K562 (cell line): ENCODE measurements around the gene AGK. TPM values are rescaled to one million over a fixed set of nuclear protein-coding genes. Genes with fewer than 3 reads are reported as not detected.

ENCODE experiments used
- ATAC-seq: fragments of 200-7000 bp; cut with Tn5 transposase; 3 replicates; pipeline ENCODE4 v1.9.1; 2020; ENCODE audit warnings: moderate library complexity
- BruUV-seq: library from RNA; stranded (reverse); fragments of 400-500 nt; replicated peaks from 2 replicates; lab custom pipeline; 2021; lab: Mats Ljungman, UMichigan
- CTCF ChIA-PET: fragments of 300-600 bp; formaldehyde crosslinking; extraction: SDS; loops from one replicate; lab custom pipeline; 2021; ENCODE audit warnings: low intra/inter-chr PET ratio; lab: Yijun Ruan, JAX
- POLR2A ChIA-PET: fragments of 300-600, 350-650 bp; sonication (Branson Sonifier 250); formaldehyde crosslinking; extraction: SDS; loops from one replicate; lab custom pipeline; 2021; ENCODE audit warnings: antibody characterized with exemption, inconsistent platforms; lab: Yijun Ruan, JAX
- DNase-seq, 4 experiments: peaks; one replicate each; pipeline versions ENCODE4 v3.0.0 to v3.0.0-alpha.2; 2011 to 2018; ENCODE audit warnings: low spot score in 3 of 4, mixed read lengths in 3 of 4; ENCODE audit errors: extremely low read depth in 1 of 4
- FAIRE-seq: peaks from 2 replicates; lab custom pipeline; 2011; peaks lifted over from hg19 to GRCh38; lab: Jason Lieb, UNC
- H2AFZ ChIP-seq: 2 replicates; pipeline ENCODE4 v1.6.0; 2011; ENCODE audit warnings: low read depth, low read length, control low read depth, inconsistent platforms
- H3K27ac ChIP-seq: fragments of 200-600 bp; 3 replicates; pipeline ENCODE4 v1.8.0; 2011; ENCODE audit warnings: low read depth, mild to moderate bottlenecking, control low read depth, inconsistent platforms, low read length, moderate library complexity, mixed read lengths; ENCODE audit errors: extremely low read depth
- H3K27me3 ChIP-seq, 2 experiments: fragments of 300-600 bp in 1 of 2; 2 replicates in 1 of 2; 3 replicates in 1 of 2; pipeline versions ENCODE4 v1.6.0 to v1.8.0; 2011; ENCODE audit warnings: inconsistent platforms in 2 of 2, low read length in 2 of 2, mild to moderate bottlenecking in 1 of 2, mixed read lengths in 1 of 2, moderate library complexity in 1 of 2; ENCODE audit not compliant: control insufficient read depth in 2 of 2, insufficient read depth in 2 of 2
- H3K36me3 ChIP-seq: fragments of 300-600 bp; 3 replicates; pipeline ENCODE4 v1.8.0; 2011; ENCODE audit warnings: mild to moderate bottlenecking, low read length, inconsistent platforms; ENCODE audit not compliant: control insufficient read depth, insufficient read depth
- H3K4me1 ChIP-seq, 2 experiments: fragments of 200-600 bp in 1 of 2; replicated peaks in 1 of 2; 2 replicates in 1 of 2; 3 replicates in 1 of 2; pipeline versions ENCODE4 v1.5.1 to v1.8.0; 2011; ENCODE audit warnings: inconsistent platforms in 2 of 2, low read length in 2 of 2, mild to moderate bottlenecking in 1 of 2, mixed read lengths in 1 of 2, moderate library complexity in 1 of 2; ENCODE audit not compliant: control insufficient read depth in 2 of 2, insufficient read depth in 2 of 2
- H3K4me2 ChIP-seq: 2 replicates; pipeline ENCODE4 v1.6.1; 2011; ENCODE audit warnings: low read length, control low read depth, inconsistent platforms, mixed read lengths; ENCODE audit not compliant: insufficient read depth
- H3K4me3 ChIP-seq: fragments of 200-600 bp; sonication (generic), shearing (Covaris generic); 2 replicates; pipeline ENCODE4 v1.5.1; 2016; ENCODE audit warnings: control low read depth, inconsistent platforms
- H3K79me2 ChIP-seq: fragments of 200-600 bp; 3 replicates; pipeline ENCODE4 v1.8.0; 2011; ENCODE audit warnings: low read length, inconsistent platforms; ENCODE audit not compliant: control insufficient read depth, insufficient read depth
- H3K9ac ChIP-seq, 2 experiments: 2 replicates each; pipeline versions ENCODE4 v1.6.0 to v1.6.1; 2011; ENCODE audit warnings: low read depth in 2 of 2, low read length in 2 of 2, control low read depth in 1 of 2, inconsistent platforms in 1 of 2, mild to moderate bottlenecking in 1 of 2, mixed read lengths in 1 of 2; ENCODE audit not compliant: insufficient read depth in 1 of 2
- H3K9me1 ChIP-seq: one replicate; pipeline ENCODE4 v1.6.0; 2011; ENCODE audit warnings: inconsistent platforms, mild to moderate bottlenecking, low read length, moderate library complexity; ENCODE audit not compliant: control insufficient read depth, insufficient read depth
- H3K9me3 ChIP-seq: replicated peaks from 2 replicates; pipeline ENCODE4 v1.5.1; 2011; ENCODE audit warnings: low read depth, low read length, inconsistent platforms; ENCODE audit not compliant: control insufficient read depth, insufficient read depth
- H4K20me1 ChIP-seq: replicated peaks from 2 replicates; pipeline ENCODE4 v1.6.1; 2011; ENCODE audit warnings: low read length, inconsistent platforms, mixed read lengths; ENCODE audit not compliant: control insufficient read depth, insufficient read depth
- CC2D1A ChIP-seq: fragments of 450-650 bp; IDR thresholded peaks from 2 replicates; pipeline ENCODE4 v1.6.1; 2017; ENCODE audit warnings: mild to moderate bottlenecking
- FOXP4 ChIP-seq: sonication (generic); formaldehyde crosslinking; IDR thresholded peaks from 2 replicates; pipeline ENCODE4 v1.8.0; 2022; ENCODE audit warnings: mild to moderate bottlenecking, missing genetic modification reagents, borderline replicate concordance
- MYBL2 ChIP-seq, 2 experiments: fragments of 450-650 bp in 1 of 2; sonication (generic) in 1 of 2; formaldehyde crosslinking in 1 of 2; IDR thresholded peaks; 2 replicates each; pipeline versions ENCODE4 v1.6.1 to v1.8.1; 2017 to 2022; ENCODE audit warnings: borderline replicate concordance in 1 of 2, inconsistent platforms in 1 of 2, low read depth in 1 of 2, mild to moderate bottlenecking in 1 of 2, missing genetic modification reagents in 1 of 2, moderate library complexity in 1 of 2
- RAD21 ChIP-seq, 2 experiments: fragments of 250-450 bp in 1 of 2; fragments of 450-650 bp in 1 of 2; sonication (Bioruptor Pico) in 1 of 2; formaldehyde crosslinking in 1 of 2; IDR thresholded peaks in 1 of 2; conservative IDR thresholded peaks in 1 of 2; 2 replicates each; pipeline versions ENCODE4 v1.4.0 to v1.8.0; 2020 to 2022; ENCODE audit warnings: mild to moderate bottlenecking in 2 of 2, moderate library complexity in 1 of 2
- RBBP5 ChIP-seq: fragments of 200-600 bp; sonication (generic); IDR thresholded peaks from 2 replicates; pipeline ENCODE4 v1.6.1; 2012; ENCODE audit warnings: borderline replicate concordance, mild to moderate bottlenecking, low read length, control low read depth, inconsistent platforms; ENCODE audit not compliant: insufficient read depth, poor library complexity, severe bottlenecking
- whole genome bisulfite sequencing: fragments of 100-300 bp; shearing (Covaris generic); methylation state at CpG from one replicate; pipeline ENCODE4 v1.1.6; 2016; ENCODE audit warnings: low coverage, mixed read lengths; ENCODE audit not compliant: insufficient coverage; ENCODE audit errors: missing lambda C conversion rate; 5-methylcytosine and 5-hydroxymethylcytosine counted together
- in situ Hi-C: fragments of 300-500 bp; cut with MboI; formaldehyde crosslinking; loops from 4 replicates; pipeline ENCODE4 v1.15.0; 2018; ENCODE audit warnings: inconsistent platforms, mixed read lengths
- intact Hi-C: fragments of 100-400 bp; cut with micrococcal nuclease; formaldehyde crosslinking; loops from 2 replicates; pipeline ENCODE4 v1.14.2; 2022
- polyA plus RNA-seq, 8 experiments: library from polyadenylated mRNA; depleted of rRNA in 4 of 8; stranded (reverse) in 5 of 8; unstranded in 3 of 8; fragments of >200 nt; fragmentation: Nextera tagmentation in 2 of 8; fragmentation: Illumina TruSeq in 1 of 8; extraction: Ambion mirVana in 2 of 8; extraction: Trizol in 1 of 8; gene quantifications; 2 replicates each; pipeline versions ENCODE4 v1.2.1 to v1.2.3, GENCODE V29; 2011 to 2014; ENCODE audit warnings: inconsistent platforms in 1 of 8, missing spikeins in 1 of 8
- total RNA-seq, 7 experiments: library from RNA; depleted of rRNA in 6 of 7; stranded (reverse); fragments of >200 nt in 6 of 7; fragmentation: Illumina TruSeq in 2 of 7; extraction: Trizol in 2 of 7; gene quantifications; 2 replicates each; pipeline versions ENCODE4 v1.2.1 to v1.2.3, GENCODE V29; 2011 to 2021; ENCODE audit warnings: low replicate concordance in 1 of 7

Gene AGK
- total and polyA plus RNA-seq, 9 of the 15 experiments (the other 6 are each of a cell fraction or from before 2014, with no cell fraction given), result 50.7 to 128 (median 71.8) TPM

- Histone ChIP-seq H3K79me2 (no peaks in the 10 kb centered on the region), H3K27ac (no peak overlapping the region), H3K4me3 (no peak overlapping the region), H2AFZ (no peak overlapping the region), H3K4me1 (peaks cover 4 to 15% of the 10 kb centered on the region in 2 experiments; a peak in 4 of 5 replicates), H3K36me3 (peaks cover 1% of the 10 kb centered on the region; the same call in 1 of the 3 replicates), H3K27me3 (peaks cover 7 to 13% of the 10 kb centered on the region in 2 experiments; a peak in 4 of 5 replicates), H3K9ac (no peak overlapping the region), H3K9me1 (no peaks in the 10 kb centered on the region), H4K20me1 (no peaks in the 10 kb centered on the region), H3K9me3 (no peaks in the 10 kb centered on the region), H3K4me2 (no peak overlapping the region)
- CTCF ChIA-PET, result no interaction called here
- POLR2A ChIA-PET, result interaction anchor here (0.7 kb wide), 1 partner anchor 9 kb away, joined by 3 read pairs; no protein-coding TSS in a partner anchor
- ATAC-seq (no peak), DNase-seq (no peak), FAIRE-seq (no peak)
- no peak for TF ChIP-seq MYBL2 (IDR thresholded peaks at IDR 0.05; ENCODE audit: low read depth)
- TF ChIP-seq MYBL2 (CRISPR knock-in tag; IDR thresholded peaks at IDR 0.05; ENCODE audit: borderline replicate concordance), result no peak
- no peak for TF ChIP-seq RAD21 (CRISPR knock-in tag; conservative IDR thresholded peaks at IDR 0.05 in 1 of 2, IDR thresholded peaks at IDR 0.05 in 1 of 2)
- TF ChIP-seq RBBP5, result no peak
- TF ChIP-seq CC2D1A, result no peak
- TF ChIP-seq FOXP4 (CRISPR knock-in tag), result no peak
- intact Hi-C loops (no loop called here), in situ Hi-C loops (no loop called here)
- WGBS, result 58% methylated on average over 6 of the region's 6 CpGs
- BruUV-seq, result no TSS peak
Observed at GRCh38 chr7:141664450-141664849, 113.2 kb downstream of the AGK start.
